ENCODE results near the gene DGKB.

The DGKB gene

DNA sequence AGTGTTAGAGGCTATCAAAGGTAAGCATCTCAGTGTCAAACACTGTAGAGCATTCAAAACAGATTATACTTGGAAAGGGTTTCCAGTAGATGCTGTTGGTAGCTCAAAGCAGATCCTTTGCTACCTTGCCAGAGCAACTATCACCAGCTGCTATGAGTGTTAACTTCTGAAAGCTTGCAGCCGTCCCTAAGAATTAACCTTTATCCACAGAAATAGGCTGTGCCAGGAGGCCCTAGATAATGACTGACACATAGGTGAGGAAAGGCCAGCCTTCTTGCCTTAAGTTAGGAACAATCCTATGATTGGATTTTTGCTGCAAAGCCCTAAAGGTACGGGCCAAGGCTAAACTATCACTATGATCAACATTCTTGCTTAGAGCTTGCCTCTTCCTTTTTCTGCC lies 263.2 kb downstream of the DGKB start:
- Histone ChIP-seq H3K4me1 (peaks cover 5% of the 10 kb centered on the region), H3K9me3 (peaks cover 3% of the 10 kb centered on the region; the same call in 1 of the 2 replicates), H3K4me3 (ENCODE audit: low read depth, low read length) (no peak overlapping the region), H3K36me3 (no peaks in the 10 kb centered on the region), H3K27me3 (no peaks in the 10 kb centered on the region)
- TF ChIP-seq, protein P1, sequence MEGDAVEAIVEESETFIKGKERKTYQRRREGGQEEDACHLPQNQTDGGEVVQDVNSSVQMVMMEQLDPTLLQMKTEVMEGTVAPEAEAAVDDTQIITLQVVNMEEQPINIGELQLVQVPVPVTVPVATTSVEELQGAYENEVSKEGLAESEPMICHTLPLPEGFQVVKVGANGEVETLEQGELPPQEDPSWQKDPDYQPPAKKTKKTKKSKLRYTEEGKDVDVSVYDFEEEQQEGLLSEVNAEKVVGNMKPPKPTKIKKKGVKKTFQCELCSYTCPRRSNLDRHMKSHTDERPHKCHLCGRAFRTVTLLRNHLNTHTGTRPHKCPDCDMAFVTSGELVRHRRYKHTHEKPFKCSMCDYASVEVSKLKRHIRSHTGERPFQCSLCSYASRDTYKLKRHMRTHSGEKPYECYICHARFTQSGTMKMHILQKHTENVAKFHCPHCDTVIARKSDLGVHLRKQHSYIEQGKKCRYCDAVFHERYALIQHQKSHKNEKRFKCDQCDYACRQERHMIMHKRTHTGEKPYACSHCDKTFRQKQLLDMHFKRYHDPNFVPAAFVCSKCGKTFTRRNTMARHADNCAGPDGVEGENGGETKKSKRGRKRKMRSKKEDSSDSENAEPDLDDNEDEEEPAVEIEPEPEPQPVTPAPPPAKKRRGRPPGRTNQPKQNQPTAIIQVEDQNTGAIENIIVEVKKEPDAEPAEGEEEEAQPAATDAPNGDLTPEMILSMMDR (IDR thresholded peaks at IDR 0.05; ENCODE audit: low read depth, low read length) = no peak
- DNase-seq = no peak

DNA sequence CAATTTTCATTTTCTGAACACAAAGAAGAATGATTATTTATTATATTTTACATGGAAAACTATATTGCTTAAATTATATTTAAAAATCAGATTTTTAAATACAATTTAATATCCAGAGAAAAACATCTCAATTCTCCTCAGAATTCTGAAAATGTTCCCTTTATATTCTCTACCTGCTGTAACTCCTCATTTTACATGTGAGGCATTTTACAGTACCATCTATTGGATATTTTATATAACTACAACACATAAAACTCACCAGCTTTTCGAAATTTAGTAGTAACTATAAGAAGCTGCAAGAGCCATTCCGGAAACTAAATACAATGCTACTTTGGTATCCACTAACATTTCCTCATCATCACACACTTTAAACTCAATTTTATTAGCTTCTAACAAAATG lies 264.6 kb downstream of the DGKB start:
- TF ChIP-seq, protein P1 (IDR thresholded peaks at IDR 0.05; ENCODE audit: low read depth, low read length) = no peak
- H3K27me3 ChIP-seq = no peaks in the 10 kb centered on the region
- H3K4me3 ChIP-seq (ENCODE audit: low read depth, low read length) = no peak overlapping the region
- H3K36me3 ChIP-seq = no peaks in the 10 kb centered on the region
- peaks cover 3% of the 10 kb centered on the region; the same call in 1 of the 2 replicates for H3K9me3 ChIP-seq
- DNase-seq = no peak
- H3K4me1 ChIP-seq = peaks cover 5% of the 10 kb centered on the region

DNA sequence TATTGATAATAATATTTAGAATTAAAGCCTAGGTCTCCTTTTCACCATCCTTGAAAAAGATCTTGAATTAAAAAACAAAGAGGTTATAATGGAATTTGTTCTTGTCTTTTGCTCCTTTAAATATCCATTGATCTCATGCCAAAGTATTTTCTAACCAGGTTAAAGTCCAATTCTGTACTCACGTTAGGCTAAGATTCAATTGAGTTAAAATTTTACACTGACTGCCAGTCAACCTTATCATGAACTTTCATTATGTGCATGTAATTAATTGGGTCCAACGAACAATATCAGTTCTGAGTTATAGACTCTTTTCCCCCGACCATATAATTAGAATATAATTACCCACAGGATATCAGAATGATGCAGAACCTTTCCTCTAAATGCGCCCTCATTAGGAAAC lies 266.6 kb downstream of the DGKB start:
- DNase-seq = no peak
- TF ChIP-seq, protein P1 (IDR thresholded peaks at IDR 0.05; ENCODE audit: low read depth, low read length) = no peak
- Histone ChIP-seq H3K27me3 (no peaks in the 10 kb centered on the region), H3K36me3 (no peaks in the 10 kb centered on the region), H3K4me1 (peaks cover 5% of the 10 kb centered on the region), H3K4me3 (ENCODE audit: low read depth, low read length) (no peak overlapping the region), H3K9me3 (no peaks in the 10 kb centered on the region)

DNA sequence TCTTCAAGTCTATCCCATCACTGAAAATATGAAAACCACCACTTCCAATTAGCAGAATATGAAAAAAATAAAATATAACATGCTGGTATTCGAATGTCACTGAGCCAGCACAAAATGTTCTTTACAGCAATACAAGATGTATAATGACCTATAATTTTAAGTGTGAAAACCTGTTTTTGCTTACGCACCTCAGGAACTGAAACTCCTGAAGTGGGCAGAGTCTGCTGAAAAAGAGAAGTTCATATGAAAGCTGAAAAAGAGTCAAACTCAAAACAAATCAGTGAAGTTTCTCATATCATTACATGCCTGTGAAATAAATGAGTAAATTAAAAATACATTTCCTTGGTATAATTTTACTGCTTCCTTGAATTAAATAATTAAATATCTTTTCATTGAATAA lies 272.5 kb downstream of the DGKB start:
- Histone ChIP-seq H3K27me3 (no peaks in the 10 kb centered on the region), H3K4me3 (ENCODE audit: low read depth, low read length) (no peak overlapping the region), H3K4me1 (no peaks in the 10 kb centered on the region), H3K36me3 (no peaks in the 10 kb centered on the region), H3K9me3 (no peaks in the 10 kb centered on the region)
- TF ChIP-seq, protein P1 (IDR thresholded peaks at IDR 0.05; ENCODE audit: low read depth, low read length) = no peak
- no peak for DNase-seq

DNA sequence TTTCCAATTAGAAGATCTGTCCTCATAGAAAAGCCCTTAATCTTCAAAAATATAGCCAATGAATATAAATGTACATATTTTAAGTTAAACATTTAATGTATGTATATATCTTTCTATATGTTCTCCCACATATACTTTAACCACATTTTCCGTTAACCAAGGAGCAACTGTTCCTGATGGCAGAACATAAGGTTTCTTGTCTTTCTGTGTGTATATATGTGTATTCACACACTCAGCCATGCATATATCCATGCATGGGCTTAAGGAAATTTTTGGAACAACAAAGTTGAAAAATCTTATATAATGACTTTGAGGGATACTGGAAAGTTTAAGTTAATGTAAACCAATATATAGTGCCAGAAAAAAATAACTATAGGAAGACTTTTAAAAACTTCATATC lies 274.0 kb downstream of the DGKB start:
- TF ChIP-seq, protein P1 (IDR thresholded peaks at IDR 0.05; ENCODE audit: low read depth, low read length) = no peak

GRCh38 chr7:14626076-14626475 lies 276.5 kb downstream of the DGKB start:
- H3K36me3 ChIP-seq = no peaks in the 10 kb centered on the region
- no peak for DNase-seq
- H3K27me3 ChIP-seq = no peaks in the 10 kb centered on the region
- no peak overlapping the region for H3K4me3 ChIP-seq (ENCODE audit: low read depth, low read length)
- TF ChIP-seq, protein P1 (IDR thresholded peaks at IDR 0.05; ENCODE audit: low read depth, low read length) = no peak
- no peaks in the 10 kb centered on the region for H3K4me1 ChIP-seq
- no peaks in the 10 kb centered on the region for H3K9me3 ChIP-seq

More for the DNA sequence above, 274.0 kb downstream of the DGKB start:
- Histone ChIP-seq H3K4me3 (ENCODE audit: low read depth, low read length) (no peak overlapping the region), H3K36me3 (no peaks in the 10 kb centered on the region), H3K27me3 (no peaks in the 10 kb centered on the region), H3K4me1 (no peaks in the 10 kb centered on the region), H3K9me3 (no peaks in the 10 kb centered on the region)
- no peak for DNase-seq
